AG09309 (cell line): Measurements from ENCODE around the gene KCNT2.

ENCODE experiments used
- DNase-seq: peaks from one replicate; pipeline ENCODE4 v3.0.0-alpha.2; 2010; ENCODE audit warnings: low read depth
- H3K4me3 ChIP-seq: 2 replicates; pipeline ENCODE4 v1.5.1; 2011; ENCODE audit warnings: mild to moderate bottlenecking, low read depth, low read length, moderate library complexity; ENCODE audit not compliant: control insufficient read depth
- TF ChIP-seq, protein P1 (sequence below): IDR thresholded peaks from 2 replicates; pipeline ENCODE4 v1.5.1; 2011; ENCODE audit warnings: mild to moderate bottlenecking, low read depth, low read length, inconsistent platforms; ENCODE audit not compliant: insufficient read depth, control insufficient read depth; ENCODE audit errors: missing control alignments

Gene KCNT2

GRCh38 chr1:196619721-196620120, 11.5 kb upstream of the KCNT2 start:
- TF ChIP-seq, protein P1, sequence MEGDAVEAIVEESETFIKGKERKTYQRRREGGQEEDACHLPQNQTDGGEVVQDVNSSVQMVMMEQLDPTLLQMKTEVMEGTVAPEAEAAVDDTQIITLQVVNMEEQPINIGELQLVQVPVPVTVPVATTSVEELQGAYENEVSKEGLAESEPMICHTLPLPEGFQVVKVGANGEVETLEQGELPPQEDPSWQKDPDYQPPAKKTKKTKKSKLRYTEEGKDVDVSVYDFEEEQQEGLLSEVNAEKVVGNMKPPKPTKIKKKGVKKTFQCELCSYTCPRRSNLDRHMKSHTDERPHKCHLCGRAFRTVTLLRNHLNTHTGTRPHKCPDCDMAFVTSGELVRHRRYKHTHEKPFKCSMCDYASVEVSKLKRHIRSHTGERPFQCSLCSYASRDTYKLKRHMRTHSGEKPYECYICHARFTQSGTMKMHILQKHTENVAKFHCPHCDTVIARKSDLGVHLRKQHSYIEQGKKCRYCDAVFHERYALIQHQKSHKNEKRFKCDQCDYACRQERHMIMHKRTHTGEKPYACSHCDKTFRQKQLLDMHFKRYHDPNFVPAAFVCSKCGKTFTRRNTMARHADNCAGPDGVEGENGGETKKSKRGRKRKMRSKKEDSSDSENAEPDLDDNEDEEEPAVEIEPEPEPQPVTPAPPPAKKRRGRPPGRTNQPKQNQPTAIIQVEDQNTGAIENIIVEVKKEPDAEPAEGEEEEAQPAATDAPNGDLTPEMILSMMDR, result no peak
- no peak overlapping the region for H3K4me3 ChIP-seq
- no peak for DNase-seq

GRCh38 chr1:196611873-196612272, 3.6 kb upstream of the KCNT2 start:
- DNase-seq, result no peak
- TF ChIP-seq, protein P1, result no peak
- H3K4me3 ChIP-seq, result no peak overlapping the region

DNA sequence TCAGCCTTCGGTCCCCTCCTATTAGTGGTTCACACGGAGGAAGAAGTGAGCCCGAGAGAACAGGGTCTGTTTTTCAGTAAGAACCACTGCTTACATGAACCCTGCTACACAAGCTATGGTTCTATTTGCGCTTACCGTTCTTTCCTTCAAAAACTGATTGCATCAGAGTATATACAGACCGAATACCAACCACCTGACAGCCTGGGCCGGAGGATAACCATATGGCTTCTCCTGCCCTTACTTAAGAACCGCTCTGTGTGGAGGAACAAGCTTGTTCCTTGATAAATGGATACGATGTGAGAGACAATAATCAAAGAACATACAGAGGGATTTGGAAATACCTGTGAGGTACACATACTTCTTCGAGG, 1.1 kb upstream of the KCNT2 start:
- H3K4me3 ChIP-seq, result no peak overlapping the region
- no peak for DNase-seq
- TF ChIP-seq, protein P1, result no peak

DNA sequence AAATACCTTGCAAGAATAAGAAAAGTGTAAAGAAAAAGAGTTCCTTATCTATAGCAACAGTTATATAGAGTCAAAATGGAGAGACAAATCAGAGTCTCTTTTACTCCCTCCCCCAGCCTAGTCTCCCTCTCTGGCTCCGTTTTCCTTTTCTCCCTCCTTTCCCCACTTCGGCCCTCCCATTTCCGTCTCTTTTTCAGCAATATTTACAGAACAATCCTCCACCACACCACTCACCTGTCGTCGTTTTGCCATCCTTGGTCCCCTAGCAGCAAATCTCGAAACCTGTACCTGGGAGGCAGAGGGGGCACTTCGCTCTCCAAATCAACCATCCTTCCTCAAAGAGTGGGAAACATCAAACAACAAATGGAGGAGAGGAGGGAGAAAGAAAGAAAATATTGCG, 259 bp downstream of the KCNT2 start:
- TF ChIP-seq, protein P1, result no peak
- H3K4me3 ChIP-seq, result peak overlapping the region; percentile 71

GRCh38 chr1:196603651-196604050, 4.6 kb downstream of the KCNT2 start:
- no peak for DNase-seq
- TF ChIP-seq, protein P1, result no peak
- H3K4me3 ChIP-seq, result no peak overlapping the region

More for the DNA sequence above, 259 bp downstream of the KCNT2 start:
- no peak for DNase-seq

GRCh38 chr1:196598942-196599748, 9.1 kb downstream of the KCNT2 start:
- TF ChIP-seq, protein P1, result no peak
- no peak overlapping the region for H3K4me3 ChIP-seq
- DNase-seq, result no peak
